Stimulated activated CD8-positive, alpha-beta memory T cell treated with anti-CD3 and anti-CD28 coated beads, Interleukin-15, amount 100 ng/mL, for 4 hours (primary cell): ENCODE data around the gene TMC8.
"Not testable (repeated sequence)": the region's sequence is repeated elsewhere in the genome, so short reads cannot be mapped to it uniquely, and the experiment has no call there.

Experiments used
- DNase-seq, 2 donors: peaks; one replicate each; pipeline ENCODE4 v3.0.0-alpha.2; 2020; ENCODE audit warnings: low read depth in 2 of 2

The TMC8 gene

DNA sequence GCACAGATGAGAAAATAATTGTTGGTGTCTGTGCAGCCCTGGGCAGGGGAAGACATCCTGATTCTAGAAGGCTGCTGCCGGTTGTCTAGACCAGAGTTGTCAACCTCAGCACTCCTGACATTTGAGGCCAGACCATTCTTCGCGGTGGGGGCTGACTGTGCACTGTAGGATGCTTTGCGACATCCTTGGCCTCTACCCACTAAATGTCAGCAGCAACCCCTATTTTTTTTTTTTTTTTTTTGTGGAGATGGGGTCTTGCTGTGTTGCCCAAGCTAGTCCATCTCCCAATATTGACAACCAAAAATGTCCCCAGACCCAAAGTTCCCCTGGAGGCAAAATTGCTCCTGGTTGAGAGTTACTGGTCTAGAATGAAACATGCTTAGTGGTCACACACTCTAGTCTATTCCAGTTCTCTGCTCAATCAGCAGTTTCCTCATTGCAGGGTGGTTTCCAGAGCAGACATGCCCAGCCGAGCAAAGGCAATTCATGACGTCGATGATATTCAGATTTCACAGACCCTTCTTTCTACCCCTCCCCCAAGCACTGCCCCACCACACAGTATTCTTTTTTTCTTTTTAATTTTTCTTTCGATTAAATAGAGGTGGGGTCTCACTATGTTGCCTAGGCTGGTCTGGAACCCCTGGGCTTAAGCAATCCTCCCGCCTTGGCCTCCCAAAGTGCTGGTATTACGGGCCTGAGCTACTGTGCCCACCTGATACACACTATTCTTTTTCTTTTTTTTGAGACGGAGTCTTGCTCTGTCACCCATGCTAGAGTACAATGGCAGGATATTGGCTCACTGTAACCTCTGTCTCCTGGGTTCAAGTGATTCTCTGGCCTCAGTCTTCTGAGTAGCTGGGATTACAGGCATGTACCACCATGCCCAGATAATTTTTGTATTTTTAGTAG, 24.6 kb downstream of the TMC8 start:
- DNase-seq, result no peak

DNA sequence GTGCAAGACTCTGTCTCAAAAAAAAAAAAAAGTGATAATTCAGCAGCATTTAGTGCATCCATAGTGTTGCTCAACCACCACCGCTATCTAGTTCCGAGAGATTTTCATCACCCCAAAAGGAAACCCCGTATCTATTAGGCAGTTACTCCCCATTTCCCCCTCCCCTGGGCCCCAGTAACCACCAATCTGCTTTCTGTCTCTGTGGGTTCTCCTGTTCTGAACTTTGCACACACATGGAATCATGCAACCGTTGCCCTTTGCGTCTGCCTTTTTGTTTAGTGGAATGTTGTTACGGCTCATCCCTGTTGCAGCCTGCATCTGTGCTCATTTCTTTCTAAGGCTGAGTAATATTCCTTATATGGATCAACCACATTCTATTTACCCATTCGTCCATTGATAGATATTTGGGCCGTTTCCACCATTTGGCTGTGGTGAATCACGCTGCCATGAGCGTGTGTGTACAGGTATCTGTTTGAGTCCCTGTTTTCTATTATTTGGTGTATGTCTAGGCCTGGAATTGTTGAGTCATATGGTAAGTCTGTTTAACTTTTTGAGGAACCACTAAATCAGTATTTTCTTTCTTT, 29.1 kb downstream of the TMC8 start:
- no peak for DNase-seq

DNA sequence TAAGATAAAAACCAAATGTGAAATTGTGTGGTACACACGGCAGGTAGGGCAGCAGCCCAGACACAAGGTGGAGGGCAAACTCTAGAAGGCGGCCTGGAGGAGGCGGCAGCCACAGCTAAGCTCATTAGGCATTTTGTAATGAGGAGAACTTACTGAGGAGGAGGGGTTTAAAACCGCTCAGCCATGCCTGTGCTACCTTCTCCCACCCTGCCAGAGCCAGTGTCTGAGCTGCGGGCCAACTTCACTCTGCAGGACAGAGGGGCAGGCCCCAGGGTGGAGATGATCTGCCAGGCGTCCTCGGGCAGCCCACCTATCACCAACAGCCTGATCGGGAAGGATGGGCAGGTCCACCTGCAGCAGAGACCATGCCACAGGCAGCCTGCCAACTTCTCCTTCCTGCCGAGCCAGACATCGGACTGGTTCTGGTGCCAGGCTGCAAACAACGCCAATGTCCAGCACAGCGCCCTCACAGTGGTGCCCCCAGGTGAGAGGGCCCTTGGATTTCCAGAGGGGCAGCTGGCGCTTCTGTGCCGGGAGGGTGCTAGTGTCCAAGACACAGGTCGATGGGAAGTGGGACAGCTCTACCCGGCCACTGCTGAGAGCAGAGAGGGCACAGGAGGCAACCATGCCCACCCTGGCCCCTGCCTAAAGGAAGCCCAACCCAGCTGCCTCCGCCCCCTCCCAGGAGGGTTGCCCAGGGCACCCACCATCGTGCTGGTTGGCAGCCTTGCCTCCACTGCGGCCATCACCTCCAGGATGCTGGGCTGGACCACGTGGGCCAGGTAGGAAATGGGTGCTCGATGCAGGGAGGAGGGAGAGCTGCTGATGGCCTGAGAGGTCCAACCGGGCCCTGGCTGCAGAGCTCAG, 33.5 kb downstream of the TMC8 start:
- no peak for DNase-seq

DNA sequence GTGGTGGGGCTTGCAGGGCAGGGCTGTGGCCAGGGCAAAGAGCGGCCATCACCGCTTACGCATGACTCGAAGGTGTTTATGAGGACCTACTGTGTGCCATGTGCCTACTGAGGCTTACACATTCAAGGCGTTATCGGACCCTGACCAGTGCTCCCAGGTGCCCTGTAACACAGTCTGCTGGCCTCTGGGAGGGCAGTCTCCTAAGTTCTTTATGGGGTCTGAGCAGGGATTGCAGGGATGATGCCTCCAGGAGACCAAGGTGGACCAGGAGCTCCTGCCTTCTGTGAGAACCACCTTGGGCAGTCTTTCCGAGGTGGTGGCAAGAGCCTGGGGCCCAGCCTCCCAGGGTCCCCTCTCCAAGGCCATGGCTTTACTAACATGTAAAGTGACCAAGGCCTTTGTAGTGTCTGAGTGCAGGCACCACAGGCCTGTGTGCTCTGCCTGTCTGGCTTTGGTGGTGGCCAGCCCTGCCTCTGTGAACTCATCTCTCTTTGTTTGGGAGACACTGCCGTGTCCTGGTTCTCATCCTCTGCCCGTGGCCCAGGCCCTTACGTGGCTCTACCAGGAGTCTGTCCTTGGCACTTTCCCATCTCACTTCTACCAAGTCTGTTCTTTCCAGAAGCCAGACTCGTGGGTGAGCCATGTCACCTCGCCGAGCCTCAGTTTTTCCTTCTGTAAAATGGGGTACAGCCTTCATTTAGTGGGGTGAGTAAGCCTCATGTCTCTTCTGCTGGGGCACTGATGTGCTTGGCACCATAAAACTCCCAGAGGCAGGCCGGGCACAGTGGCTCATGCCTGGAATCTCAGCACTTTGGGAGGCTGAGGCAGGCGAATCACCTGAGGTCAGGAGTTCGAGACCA, 34.4 kb downstream of the TMC8 start:
- DNase-seq, result no peak

DNA sequence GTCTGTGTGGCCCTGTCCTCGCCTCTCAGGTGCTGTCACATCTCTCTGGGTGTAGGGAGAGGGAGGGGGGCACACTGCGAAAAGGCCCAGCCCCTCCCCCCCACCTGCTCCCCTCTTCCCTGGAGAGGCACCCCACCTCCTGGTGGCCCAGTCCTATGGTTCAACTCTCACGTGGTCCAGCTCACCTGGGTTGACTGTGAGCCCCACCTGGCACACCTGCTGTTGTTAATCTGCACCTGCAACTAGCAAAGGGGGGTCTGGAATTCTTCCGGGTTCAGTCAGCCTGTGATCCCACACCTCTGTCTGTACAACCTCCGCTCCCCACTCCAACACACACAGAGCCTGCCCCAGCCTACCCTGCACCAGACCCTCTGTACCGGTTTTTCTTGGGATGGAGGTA, 35.8 kb downstream of the TMC8 start:
- no peak for DNase-seq

DNA sequence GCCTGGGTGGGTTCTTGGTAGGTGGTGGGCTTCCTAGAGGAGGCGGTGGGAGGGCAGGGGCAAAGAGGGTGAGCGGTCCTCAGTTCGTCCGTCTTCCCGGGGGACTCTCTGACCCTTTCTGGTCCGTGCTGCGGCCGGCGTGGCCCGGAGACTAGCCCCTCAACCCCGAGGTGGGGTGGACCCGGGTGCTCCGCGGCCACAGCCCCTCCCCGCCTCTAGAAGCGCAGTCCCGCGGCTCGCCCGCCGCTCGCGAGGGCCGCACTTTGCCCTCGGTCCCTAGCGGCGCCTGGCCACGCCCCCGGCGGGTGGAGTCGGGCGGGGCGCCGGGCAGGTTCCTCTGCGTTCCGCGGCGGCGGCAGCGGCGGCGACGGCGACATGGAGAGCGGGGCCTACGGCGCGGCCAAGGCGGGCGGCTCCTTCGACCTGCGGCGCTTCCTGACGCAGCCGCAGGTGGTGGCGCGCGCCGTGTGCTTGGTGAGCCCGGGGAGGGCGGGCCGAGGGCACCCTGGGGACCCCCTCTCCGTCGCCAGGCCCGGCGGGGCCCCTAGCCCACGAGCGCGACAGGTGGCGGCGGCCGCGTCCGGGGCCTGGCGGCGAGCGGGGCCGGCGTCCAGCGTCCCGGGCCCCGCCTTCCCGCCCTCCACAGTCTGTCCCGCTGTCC, 37.8 kb downstream of the TMC8 start, which contains the start of gene SYNGR2:
SYNGR2 (plus strand) TSS at position 340 of the 661 bp plus-strand sequence; CDS start at position 376, 36 bp downstream.
- DNase-seq, result peak; percentile 66 to 71

DNA sequence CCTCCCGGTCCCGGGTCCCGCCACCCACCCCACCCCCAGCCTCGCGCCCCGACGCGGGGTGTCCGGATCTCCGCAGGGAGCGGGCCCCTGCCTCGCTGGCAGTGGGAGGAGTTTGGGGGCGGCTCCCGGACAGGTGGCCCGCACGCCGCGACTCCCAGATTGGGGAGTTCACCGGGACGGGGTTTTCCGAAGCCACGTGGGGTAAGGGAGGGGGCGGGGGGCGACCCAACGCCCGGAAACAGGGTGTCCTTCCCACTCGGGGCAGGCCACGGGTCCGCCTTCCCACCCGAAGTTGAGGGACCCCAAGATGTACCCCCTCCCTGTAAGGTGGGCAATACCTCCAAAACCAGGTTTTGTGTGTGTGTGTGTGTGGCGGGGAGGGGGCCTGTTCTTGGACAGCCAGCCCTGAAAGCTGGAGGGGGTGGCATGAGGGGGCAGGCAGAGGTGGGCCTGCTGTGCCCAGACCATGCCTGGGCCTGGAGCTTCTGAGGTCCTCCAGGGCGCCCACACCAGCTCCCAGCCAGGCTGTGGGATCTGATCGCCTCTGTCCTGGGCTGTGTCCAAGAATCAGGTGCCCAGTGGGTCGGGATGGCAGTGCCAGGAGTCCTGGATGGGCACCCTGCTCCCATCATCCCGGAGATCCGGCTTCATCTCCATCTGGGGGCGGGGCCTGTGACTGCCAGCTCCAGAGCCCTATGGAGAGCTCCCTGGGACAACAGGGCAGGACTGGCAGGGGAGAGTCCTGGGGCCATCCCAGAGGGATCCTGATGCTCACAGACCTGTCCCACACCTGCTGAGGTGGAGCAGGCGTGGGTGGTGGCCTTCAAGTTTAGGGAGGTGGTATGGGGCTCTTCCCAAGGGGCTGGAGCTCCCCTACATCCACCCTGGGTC, 38.6 kb downstream of the TMC8 start:
- peak; percentile 30 to 45 for DNase-seq

DNA sequence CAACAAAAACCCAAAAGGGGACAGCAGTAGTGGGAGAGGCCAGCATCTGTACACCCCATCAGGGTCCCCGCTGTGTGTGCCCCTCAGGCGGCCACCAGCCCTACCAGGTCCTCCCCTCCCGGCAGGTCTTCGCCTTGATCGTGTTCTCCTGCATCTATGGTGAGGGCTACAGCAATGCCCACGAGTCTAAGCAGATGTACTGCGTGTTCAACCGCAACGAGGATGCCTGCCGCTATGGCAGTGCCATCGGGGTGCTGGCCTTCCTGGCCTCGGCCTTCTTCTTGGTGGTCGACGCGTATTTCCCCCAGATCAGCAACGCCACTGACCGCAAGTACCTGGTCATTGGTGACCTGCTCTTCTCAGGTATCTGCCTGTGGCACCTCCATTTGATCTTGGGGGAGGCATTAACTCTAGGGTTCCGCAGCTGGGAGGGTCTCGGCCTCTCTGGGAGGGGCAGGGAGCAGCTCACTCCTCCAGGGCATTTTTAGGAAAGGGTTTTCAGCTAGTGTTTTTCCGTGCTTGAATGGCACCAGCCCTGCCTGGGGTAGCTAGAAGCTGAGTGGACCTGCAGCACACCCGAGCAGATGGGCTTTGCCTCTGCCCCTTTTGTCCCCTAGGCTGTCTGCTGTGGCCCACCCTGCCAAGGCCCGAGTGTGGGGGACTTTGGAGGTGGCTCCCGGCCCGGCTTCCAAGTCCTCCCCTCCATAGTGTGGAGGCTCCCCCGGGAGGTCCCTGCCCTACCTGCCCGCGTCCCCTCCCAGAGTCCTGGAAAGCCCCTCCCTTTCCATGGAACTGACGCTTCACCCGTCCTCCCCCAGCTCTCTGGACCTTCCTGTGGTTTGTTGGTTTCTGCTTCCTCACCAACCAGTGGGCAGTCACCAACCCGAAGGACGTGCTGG, 40.4 kb downstream of the TMC8 start:
- no peak for DNase-seq

DNA sequence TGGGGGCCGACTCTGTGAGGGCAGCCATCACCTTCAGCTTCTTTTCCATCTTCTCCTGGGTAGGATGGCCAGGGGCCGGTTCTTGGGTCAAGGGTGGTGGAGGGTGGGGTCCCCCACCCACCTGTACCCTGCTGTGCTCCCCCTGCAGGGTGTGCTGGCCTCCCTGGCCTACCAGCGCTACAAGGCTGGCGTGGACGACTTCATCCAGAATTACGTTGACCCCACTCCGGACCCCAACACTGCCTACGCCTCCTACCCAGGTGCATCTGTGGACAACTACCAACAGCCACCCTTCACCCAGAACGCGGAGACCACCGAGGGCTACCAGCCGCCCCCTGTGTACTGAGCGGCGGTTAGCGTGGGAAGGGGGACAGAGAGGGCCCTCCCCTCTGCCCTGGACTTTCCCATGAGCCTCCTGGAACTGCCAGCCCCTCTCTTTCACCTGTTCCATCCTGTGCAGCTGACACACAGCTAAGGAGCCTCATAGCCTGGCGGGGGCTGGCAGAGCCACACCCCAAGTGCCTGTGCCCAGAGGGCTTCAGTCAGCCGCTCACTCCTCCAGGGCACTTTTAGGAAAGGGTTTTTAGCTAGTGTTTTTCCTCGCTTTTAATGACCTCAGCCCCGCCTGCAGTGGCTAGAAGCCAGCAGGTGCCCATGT, 41.1 kb downstream of the TMC8 start:
- not testable (repeated sequence) for DNase-seq

DNA sequence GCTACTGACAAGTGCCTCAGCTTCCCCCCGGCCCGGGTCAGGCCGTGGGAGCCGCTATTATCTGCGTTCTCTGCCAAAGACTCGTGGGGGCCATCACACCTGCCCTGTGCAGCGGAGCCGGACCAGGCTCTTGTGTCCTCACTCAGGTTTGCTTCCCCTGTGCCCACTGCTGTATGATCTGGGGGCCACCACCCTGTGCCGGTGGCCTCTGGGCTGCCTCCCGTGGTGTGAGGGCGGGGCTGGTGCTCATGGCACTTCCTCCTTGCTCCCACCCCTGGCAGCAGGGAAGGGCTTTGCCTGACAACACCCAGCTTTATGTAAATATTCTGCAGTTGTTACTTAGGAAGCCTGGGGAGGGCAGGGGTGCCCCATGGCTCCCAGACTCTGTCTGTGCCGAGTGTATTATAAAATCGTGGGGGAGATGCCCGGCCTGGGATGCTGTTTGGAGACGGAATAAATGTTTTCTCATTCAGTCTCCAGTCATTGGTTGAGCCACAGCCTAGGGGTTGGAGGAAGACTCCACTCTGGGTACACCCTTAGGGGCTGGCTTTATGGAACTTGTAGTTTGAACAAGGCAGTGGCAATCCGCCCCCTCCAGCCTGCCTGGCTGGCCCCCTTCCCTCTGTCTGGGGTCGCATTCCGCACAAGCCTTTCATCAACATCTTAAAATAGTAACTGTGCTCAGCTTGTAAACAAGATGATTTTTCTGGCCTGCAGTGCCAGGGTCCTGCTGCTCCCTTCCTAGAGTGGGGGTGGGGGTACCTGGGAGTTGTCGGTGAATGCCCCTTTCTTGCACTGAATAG, 41.9 kb downstream of the TMC8 start:
- DNase-seq, result no peak

DNA sequence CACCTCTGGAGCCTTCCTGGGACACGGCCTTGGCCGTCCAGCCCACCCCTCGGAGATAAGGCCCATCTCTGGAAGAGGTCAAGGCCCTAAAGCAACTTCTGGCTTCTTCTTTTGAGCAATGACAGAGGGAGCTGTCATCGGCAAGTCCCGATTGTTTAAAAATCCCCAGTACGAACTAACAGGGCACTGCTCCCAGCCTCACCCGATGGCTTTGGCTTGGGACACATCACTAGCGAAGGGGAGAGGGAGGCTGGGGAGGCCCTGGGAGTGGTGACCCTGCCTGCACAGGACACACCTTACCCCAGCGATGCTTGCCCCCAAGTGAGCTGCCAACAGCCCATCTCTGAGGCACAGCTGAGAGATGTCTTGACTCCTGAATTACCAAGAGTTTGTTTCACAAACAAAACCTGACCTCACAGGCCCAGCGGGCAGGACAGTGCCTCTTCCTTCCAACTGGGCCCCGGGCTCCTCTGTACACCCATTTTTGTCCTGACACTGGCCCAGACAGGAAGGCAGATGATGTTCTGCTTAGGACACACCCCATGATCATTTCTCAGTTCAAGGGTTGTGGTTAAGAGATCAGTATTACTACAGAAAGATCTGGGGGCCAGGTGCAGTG, 42.6 kb downstream of the TMC8 start:
- no peak for DNase-seq

DNA sequence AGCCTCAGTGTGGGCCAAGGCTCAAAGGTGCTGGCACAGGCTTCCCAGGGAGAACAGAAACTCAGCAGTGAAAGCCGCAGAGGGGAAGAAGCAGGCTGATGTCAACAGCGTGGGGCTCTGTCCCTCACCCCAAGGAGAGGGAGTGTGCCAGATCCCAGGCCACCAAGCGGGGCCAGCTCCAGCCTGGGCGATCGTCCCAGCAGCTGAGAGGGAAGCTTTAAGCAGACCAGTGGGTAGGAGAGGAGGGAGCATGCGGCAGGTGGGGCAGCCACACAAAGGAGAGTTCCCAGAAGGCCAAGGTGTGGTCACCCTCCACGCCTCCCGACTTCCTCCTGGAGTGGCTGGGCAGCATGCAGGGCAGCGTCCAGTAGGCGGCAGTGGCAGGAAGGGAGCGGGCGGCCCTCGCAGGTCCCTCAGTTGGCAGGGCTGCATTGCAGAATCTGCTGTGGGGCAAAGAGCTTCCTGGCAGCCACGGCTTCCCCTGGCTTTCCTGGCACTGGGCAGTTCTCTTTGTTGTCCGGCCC, 43.8 kb downstream of the TMC8 start:
- no peak for DNase-seq

DNA sequence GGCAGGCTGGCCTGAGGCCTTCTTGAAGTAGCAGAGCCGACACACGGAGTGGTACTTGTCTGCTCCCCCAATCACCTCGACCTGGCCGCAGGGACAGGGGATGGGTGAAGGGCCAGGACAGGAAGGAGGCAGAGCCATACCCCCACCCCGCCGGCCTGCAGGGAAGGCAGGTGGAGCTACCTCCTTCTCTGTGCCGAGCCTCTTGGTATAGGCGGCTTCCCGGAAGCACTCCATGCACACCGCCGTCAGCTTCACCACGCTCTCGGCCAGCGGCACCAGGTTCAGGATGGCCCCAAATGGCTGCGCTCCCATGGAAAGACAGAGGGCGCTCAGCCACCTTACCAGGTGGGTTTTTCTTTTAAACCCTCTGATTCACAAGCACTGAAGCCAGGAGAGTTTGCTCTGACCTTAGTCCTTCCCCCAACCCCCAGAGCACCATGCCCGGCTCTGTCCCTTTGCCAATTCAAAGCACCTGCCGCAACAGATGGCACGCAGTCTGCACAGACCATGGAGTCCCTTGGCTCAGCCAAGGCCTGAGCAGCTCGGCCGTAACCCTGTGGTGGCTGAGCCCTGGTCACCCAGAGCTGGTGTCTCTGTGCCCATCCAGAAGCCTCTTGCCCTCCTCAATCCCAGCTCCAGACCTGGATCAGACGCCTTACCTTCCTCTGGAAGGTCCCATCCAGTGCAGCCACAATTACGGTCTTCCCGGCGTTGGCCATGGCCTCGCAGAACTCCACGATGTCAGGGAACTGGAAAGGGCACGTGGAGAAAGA, 44.5 kb downstream of the TMC8 start:
- DNase-seq, result no peak

DNA sequence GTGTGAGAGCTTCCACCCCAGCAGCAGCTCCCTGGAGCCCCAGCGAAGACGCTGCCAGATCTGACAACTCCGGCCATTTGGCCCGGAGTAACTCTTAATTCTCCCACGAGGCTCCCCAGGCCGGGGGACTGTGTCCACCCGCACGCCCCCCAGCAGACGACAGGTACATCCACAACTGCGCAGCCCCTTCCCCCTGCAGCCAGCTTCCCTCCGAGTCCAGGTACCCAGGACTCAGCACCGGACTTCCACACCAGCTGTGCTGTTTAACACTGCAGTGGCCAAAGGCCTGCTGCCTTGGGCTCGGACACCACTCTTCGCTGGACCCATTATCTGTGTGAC, 45.0 kb downstream of the TMC8 start:
- DNase-seq, result no peak

DNA sequence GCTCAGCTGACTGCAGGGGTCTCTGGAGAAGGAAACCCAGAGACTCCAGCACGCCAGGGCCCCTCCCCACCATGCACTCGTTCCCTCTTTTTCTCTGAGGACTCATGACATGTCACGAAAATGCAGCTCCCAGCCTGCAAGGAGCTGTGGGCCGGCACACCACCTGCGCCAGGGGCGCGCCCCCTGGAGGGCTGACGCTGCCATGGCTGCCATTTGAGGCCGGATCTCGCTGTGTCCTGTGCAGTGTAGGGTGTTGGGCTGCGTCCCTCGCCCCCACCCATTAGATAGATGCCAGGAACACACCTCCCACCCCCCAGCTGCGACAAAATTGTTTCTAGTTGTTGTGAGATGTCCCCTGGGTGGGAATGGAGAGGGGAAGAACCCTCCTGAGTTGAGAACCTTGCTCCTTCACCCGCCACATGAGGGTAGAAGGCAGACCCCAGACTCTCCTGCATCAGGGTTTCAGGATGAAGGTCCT, 46.0 kb downstream of the TMC8 start:
- DNase-seq, result peak; percentile 50 to 53

DNA sequence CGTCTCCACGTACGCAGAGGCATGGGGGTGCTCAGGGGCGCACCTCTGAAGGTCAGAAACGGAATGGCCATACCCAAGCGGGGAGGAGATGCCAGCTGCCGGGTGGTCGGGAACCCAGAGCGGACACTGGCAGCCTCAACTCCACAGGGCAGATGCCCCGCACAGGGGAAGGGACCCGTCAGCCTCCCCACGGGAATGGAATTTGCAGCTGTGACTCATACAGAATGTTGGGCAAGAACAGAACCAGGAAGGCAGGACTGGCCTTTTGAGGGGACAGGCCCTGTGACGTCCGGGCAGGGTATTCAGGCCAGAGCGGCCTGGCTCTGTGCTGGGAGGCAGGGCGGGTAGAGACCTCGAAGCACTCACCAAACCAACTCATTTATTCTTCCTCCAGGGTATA, 48.8 kb downstream of the TMC8 start:
- no peak for DNase-seq
